Hair follicular keratinocyte (primary cell): Measurements from ENCODE around the gene SDC3. TPM values are rescaled to one million over a fixed set of nuclear protein-coding genes. Genes with fewer than 3 reads are reported as not detected.

ENCODE experiments used
- total RNA-seq: library from RNA; depleted of rRNA; stranded (reverse); fragments of >200 nt; gene quantifications from 2 replicates; pipeline ENCODE4 v1.2.3, GENCODE V29; 2015

The SDC3 gene
- total RNA-seq: 5.4 and 10.5 TPM in 2 replicates

GRCh38 chr1:30908696-30909364 lies at the start of gene SDC3:
Gene SDC3 (minus strand): TSS chr1:30908758. CDS start chr1:30908586, 172 bp downstream.

Other genes with a start within 250 kb of the SDC3 start
- not detected in 2 replicates for gene MATN1, start 185.2 kb downstream of the SDC3 start, total RNA-seq
- 0.42 and 0.55 TPM in 2 replicates for gene LAPTM5, start 151.0 kb downstream of the SDC3 start, total RNA-seq
- gene PUM1, start 157.0 kb upstream of the SDC3 start, total RNA-seq: 41.1 and 45.9 TPM in 2 replicates